Stimulated activated CD4-positive, alpha-beta T cell treated with anti-CD3 and anti-CD28 coated beads, Interleukin-2, amount 100 ng/mL, for 4 hours (primary cell): ENCODE results near the gene MAML3.

Experiments
- DNase-seq: peaks from one replicate; pipeline ENCODE4 v3.0.0-alpha.2; 2020; ENCODE audit warnings: low read depth

MAML3 gene

DNA sequence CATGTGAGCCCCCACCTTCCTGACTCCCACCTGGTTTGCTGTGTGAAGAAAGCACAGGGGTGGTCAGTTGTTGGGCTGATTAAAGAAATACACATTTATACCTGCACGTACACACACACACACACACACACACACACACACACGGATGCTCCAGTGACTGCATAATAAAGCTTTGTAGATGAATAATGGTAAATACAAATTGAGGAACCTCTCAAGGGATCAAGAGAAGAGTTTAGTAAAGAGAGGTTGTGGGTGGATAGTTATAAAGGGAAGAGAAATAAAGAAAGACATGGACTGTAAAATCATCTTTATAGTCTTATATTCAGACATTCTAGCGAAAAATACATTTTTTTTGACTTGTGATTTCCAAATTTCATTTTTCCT, 344.2 kb downstream of the MAML3 start:
- no peak for DNase-seq

DNA sequence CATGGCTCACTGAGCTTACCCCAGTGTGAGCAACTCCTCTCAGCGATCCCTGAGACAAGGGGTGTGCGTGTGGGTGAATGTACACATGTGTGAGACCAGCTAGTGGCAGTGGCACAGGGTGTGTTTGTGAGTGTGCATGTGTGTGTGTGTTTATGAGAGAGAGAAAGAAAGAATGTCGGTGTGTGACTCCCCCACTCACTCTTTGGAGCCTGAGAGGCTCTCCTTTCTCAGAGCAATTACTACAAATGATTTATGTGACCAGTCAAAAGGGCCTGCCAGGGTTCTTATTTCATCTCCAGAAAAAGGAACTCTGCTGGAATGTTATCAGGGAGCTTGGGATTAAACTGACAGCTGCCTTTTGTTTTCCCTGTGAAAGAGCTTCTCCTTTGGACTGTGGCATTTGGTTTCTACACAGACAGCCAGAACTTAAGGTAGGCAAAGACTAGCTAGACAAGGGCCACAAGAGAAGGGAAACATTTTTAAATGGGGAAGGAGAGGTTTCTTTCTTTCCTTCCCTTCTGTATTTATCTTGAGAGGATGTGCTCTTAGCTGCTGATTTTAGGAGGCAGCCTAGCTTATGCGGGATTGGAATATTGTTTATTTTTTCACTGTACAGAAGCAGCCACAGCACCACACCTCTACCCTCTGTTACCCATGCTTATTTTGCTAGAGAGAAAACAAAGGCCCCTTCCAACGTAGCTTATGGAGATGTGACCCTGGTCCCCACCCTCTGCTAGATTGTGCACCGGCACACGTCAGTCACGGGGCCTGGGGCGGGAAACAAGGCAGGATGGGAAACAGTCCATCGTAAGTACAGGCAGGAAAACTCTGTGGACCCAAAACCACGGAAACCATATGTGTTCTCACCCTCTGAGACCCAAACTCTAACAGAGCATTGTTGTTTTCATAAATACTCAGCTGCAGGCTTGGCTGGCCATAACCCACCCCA, 344.9 kb downstream of the MAML3 start:
- no peak for DNase-seq

DNA sequence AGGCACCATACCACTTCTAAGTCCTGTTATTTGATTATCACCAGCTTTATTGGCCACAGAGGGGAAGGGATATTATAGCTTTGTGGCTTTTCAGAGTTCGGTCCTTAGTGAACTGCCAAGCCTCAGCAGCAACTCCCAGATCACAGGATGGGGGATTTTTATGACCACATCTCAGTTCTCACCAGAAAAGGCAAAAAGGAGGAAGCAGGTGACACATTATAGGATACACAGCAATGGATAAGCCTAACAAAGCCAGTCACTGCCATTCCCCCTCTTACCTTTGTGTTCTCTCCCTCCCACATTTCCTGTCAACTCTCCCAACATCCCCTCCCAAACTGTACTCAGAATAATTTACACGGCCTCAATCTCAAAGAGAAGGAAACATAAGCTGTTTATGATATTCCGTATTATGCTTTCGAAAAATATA, 345.6 kb downstream of the MAML3 start:
- no peak for DNase-seq

DNA sequence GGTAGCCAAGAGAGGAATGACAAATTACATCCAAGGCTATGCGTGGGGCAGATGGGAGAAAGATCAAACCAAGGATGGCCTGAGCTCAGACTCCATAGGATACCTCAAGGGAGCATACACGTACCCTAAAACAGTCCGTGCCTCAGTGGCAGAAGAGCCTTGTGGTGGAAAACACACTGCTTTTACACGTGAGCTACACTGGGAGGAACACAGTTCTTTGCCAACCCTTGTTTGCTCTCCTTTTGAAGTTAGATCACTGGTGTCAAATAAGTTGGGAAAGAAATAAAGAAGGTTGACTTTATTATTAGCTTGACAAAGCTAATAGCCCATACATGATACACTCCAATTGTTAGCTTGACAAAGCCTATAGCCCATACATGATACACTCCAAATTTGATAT, 346.5 kb downstream of the MAML3 start:
- no peak for DNase-seq

DNA sequence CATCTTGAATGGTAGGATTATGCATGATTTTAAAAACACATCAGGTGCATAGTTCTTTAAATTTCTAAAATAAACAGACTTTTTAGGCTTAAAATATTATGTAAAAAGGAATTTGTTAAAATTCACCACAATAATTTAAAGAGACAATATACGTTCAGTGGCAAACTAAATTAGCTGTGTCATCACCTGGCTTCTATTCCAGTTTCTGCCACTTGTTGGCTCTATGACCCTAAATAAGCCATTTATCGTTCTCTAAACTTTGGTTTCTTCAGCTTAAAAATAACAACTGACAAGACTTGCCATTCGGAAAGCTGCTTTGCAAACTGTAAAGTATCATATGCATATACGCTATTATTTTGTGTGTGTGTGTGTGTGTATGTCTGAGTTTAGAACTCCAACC, 347.1 kb downstream of the MAML3 start:
- DNase-seq: no peak

DNA sequence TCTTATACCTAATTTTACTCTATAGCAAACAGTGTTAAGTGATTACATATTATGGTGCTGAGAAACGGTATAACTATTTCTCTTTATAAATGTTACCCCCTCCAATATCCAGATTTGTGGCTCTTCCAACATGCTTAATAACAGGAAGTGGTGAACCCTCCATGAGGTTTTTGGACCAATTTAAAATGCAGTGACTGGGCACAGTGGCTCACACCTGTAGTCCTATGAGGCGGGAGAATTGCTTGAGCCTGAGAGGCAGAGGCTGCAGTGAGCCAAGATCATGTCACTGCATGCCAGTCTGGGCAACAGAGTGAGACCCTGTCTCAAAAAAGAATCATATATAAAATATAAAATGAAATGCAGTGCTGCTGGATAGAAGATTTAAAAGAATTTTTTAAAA, 351.1 kb downstream of the MAML3 start:
- no peak for DNase-seq

DNA sequence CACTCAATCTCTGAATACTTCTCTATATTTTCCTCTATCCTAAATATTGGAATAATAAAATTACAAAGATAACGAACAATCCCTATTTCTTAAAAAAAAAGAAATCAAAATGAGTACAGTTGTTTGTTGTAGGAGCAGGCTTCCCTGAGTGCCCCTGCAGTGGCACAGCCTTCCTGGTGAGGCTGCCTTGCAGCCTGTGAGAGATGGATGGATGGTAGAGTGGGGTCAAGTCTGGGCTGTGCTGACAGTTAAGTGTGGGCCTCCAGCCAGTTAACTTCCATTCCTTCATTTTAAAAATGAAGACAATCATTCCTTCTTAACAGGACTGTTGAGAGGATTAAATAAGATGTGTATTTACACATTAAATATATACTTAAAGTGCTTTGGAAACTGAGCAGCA, 351.5 kb downstream of the MAML3 start:
- no peak for DNase-seq

DNA sequence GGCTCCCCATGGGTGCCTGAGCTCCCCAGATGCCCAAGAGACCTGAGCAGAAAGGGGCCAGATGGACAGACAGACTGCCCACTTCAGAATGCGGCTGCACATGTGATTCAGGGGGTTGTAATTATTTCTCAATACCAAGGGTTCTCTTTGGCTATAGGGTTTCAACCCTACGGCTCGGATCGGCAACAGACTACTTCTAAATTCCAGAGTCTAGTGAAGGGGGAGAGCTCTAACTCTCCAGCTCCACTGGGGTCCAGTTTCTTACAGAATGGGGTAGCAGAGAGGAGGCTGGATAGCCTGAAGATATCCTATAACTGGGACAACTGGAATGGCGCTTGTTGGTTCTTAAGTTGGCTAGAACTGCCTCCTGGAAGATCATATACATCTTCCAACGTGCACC, 352.1 kb downstream of the MAML3 start:
- DNase-seq: no peak

DNA sequence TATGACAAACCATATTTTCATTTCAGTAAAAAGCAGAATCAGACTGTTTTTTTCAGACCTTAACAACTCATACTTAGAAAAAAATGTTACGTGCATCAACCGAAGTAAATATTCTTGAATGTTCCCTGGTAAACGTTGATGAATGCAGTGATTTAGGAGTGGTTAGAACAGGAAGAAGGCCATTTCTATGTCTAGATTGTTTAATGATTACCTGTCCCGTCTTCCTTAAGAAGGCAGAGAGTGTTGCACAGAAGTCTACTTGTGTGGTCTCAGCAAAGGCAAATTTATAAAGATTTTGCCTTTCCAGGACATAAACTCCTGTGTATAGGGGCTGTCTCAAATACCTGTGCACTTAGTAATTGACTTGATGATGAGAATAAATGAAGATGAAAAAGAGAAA, 353.9 kb downstream of the MAML3 start:
- DNase-seq: no peak

DNA sequence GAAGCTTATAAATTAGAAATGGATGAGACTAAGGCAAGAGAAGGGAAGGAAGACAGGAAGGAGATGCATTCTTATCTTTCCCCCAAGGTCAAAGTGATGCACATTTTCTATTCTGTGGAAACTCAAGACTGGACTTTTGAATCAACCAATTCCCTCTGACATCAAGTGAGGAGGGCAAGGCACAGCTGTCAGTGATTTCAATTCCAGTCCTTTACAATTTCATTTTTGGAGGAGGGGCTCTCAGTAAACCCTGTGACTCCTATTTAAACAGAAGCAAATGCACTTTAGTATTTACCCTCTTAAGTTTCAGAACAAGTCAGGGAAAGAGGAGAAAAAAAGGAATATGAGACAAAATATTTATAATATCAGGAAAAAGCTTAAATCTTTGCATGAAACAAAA, 354.4 kb downstream of the MAML3 start:
- no peak for DNase-seq

DNA sequence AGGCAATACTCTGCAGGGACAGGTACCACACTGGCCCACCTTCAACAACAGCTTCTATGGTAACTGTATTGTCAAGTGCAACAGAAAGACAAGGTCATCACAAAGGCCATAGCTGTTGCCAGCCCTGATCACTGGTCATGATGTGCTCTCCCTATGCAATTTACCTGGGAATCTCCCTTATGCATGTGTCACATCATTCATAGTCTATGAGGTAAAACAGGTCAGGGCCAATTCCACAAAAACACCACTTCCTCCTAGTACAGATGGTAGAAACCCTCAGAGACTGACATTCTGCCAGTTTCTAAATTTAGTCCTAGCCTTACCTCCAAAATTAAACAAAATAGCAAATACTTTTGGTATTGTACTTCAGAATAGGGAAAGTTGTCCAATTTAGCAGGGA, 355.5 kb downstream of the MAML3 start:
- no peak for DNase-seq

DNA sequence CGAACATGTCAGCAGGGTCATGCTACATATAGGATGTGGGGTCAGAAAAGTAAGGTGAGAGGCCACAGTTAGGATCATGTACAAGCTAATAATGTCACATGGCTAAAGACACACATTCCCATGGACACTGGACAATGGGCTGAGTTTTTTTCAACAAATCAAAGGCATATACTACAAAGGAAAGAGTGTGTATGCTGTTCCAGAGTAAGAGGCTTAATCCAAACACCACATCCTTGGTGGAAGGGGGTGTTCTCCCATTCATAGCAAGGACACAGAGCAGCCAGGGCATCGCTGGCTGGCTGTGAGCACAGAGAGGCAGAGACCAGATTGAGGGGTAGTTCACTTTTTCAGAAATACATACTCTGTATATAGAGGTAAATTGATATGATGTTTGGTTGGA, 356.7 kb downstream of the MAML3 start:
- no peak for DNase-seq

DNA sequence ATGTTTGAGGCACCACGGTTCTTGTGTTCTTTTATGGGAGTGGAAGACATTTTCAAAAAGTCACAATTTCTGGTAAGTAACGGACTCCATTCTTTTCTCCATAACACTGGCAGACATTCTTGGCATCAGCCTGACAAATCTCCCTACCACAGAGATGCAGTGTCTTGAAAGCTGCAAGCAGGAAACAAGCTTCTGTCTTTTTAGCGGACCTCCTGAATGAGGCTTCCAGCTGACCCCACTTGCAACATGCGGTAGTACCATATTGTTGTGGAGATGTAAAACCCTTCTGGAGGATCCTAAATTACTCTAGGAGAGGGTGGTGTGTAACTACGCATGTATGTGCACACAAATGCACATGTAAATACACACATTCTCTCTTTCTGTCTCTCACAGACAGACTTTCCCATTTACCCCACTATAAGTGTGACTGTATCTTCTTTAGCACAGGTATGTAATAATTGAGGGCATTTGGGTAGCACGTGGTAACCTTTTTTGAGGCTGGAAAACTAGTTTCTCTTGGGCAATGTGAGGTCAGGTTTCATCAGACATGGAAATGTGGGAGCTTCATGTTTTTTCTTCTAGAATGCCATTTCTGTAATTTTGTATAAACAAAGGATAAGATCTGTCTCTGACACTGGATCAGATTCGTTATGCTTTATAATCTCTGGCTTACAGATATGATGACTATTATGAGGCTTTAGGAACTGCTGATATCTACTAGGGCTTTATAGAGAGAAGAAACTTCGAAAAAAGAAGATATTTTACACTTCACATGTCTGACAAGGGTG, 358.3 kb downstream of the MAML3 start:
- no peak for DNase-seq

DNA sequence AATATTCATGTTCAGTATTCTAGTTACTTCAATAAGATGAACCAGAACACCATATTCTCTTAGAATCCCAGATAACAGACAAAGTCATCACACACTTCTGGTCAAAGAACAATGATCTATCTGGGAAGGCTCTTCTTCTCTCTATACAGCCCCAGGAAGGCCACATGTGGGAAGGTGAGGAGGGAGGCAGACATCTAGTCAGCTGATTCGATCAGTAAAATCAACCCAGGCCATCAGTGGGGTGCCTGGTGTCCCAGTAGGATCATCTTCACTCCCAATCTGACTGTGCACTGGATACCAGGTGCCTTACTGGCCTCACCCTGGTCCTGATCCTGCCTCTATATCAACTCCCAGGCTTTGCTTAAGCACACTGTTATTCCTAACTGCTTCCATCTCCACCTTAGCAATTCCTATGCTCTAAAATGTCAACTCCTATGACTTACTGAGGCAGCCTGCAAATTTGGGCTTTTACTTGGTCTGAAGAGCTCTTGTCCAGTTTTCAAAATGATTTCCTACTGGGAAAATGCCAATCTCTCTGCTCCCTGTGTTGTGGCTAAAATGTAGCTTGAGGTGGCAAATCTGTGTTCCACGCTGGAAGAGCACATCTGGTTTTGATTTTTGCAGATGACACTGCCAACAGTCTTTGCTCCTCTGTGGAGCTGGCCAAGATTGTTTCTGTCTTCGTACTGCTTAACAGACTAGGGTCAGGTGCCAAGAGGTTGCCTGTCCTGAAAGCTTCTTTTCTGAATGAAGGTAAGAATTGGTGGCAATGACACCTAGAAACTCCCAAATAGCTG, 359.6 kb downstream of the MAML3 start:
- DNase-seq: no peak

DNA sequence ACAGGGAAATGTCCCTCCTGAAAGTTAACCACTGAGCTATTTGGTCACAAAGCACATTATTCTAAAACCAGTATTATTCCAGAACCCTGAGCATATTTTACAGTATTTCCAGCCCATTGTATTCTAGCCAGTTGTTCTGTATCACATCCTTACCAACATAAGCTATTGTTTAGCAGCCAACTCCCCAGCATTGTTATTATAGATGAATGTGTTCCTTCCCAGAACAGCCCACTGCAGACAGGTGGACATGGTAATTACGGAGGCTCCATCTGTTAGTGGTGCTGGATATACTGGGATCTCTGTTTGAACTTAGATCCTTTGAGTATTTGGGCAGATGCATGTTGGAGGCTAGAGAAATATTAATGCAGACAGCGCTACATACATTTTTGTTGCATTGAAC, 362.3 kb downstream of the MAML3 start:
- no peak for DNase-seq

DNA sequence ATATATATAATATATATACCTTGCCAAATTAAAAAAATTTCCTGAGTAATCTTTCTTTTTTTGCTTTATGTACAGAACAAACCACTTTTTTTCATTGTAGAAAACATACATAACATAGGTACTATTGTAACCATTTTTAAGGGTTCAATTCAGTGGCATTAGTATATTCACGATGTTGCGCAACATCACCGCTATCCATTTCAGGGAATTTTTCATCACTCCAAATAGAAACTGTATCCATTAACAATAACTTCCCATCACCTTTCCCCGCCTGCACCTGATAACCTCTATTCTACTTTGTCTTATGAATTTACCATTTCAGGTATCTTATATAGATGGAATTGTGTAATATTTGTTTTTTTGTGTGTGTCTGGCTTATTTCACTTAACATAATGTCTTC, 363.7 kb downstream of the MAML3 start:
- DNase-seq: no peak

DNA sequence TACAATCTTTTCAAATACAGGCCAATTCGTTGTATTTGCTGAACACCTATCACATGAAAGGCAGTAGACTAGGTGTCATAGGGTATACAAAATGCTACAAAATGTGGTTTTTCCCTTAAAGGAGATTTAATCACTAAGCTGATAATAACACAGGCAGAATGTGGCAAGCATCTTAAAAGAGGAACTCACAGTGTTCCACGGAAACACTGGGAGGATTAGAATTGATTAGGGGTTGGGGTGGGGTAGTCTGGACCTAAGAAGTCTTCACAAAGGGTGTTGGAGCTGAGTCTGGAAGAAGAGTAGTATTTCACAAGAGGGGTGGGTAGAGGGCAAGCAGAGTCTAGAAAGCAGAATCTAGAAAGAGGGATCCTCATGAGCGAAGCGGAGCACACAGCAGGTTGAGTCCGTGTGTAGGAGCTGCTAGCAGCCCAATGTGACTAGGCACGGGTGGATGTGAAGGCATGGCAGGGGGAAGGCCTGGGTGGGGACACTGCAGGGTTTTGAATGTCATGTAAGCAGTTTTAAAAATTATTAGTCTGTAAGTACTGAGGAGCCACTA, 364.8 kb downstream of the MAML3 start:
- no peak for DNase-seq

DNA sequence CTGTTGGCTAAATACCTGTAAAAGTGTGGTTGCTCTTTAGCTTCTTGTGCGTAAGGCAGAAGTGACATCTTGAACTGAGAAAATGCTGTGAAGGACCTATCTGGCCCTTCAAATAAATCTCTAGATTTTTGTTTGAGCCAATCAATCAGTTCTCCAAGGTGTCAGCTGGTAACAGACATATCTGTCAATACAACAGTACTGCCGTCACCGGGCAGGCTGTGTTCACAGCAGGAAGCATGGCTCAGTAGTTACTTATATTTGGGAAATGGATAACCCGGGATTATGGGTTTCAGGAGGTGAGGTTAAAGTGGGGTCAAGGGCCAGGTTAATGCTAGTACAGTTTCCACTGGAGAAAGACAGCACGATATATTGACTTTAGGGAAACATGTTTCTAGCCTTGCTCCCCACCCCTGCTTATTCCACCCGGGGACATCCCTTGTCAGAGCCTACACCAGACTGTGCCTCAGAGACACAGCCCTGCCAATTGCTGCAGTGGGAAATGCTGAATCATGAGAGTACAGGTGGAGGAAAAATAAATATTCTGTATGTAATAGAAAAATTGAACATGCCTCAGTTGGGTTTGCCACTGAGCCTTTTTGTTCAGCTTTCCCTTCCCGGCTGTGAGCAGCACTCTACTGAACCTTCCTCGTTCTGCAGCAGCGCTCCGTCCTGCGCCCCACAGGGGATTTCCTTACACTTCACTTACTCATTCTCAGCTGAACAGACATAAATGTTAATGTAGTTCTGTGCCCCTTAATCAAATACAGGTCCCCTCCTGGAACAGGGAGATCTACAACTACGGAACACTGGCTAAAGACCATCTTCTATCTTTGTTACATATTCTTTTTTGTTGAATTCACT, 367.3 kb downstream of the MAML3 start:
- DNase-seq: no peak

DNA sequence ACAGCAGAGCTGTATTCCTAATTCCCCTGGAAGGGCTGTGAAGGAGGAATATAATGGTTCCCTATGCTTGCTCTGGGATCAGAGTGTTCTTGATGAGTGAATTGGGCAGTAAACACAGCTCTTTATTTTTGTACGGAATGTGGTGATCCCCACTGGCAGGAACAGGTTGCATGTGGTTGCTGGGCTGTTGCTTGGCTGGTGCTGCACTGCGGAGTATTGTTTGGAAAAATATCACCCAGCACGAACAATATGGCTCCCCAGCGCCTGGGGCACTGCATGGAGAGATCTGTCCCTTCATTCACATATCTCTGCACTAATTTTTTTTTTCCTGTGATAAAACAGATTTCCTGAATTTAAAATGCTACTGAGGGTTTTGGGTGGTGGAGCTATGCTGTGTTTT, 368.6 kb downstream of the MAML3 start:
- no peak for DNase-seq

DNA sequence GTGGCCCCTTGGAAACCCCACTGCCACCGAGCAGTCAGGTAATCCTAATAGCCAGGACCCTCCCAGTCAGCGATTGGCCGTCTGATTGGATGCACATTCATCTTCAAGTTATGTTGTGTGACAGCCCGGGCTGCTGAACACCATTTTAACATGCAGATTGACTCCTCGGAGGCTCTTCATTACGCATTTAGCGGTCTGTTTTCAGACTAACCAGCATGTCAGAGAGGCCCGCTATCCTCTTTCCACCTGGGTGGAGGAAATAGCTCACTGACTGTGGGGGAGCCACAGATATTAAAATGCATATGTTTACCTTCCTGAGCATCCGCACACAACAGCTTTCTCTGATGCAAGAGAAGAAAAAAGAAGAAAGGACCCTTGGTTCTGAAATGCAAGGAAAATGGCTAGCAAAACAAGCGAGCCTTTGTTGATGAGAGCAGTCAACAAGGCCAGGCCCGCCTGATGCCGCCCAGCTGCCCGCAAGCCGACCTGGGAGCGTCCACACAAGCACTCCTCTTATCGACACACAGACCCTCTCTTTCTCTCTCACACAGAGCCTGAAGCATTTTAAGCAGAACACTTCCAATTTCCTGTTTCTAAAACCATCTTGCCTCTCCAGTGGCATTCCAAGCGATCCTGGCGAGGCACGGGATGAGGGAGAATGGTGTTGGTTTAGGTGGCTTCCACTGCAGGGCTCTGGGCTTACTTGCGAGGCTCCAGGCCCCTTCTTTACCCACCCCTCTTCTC, 370.1 kb downstream of the MAML3 start:
- DNase-seq: no peak
